ENCODE data around the gene RARA.

Gene RARA

DNA sequence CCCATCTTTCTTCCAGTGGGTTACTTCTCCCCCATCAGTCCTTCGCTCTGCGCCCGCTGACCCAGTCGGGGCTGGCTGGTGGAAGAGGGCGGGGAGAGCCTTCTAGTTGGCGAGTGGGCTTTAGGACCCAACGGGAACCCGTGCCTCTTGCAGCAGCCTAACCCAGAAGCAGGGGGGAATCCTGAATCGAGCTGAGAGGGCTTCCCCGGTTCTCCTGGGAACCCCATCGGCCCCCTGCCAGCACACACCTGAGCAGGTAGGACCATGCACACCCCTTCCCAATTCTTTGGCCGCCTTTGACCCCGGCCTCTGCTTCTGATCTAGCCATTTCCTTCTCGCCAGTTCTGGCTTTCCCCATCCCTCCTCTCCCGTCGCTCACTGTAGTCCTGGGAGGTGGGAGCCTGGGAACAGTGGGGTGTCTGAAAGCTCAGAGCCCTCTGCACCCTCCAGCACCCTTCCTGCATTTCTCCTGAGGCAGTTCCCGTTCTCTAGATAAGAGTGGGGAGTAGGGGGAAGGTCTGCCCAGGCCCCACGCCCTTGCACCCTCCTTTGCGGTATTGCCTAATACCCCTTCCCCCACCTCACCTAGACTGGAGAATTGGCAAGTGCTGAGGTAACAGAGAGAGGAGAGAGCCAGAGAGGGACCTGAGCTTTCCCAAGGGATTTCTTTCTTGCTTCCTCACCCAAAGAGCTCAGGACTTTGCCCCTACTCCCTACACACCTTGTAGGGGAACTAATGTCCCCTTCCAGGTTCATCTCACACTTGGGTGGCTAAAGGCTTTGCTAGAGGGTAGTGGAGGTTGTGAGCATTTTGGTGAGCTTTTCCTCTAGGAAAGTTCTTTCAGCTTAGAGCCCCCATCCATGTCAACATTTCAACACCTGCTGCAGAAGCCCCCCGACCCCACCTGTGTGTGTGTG lies at the start of gene RARA:
RARA (plus strand) TSS at position 150 of the 918 bp plus-strand sequence. CDS start 22,039 bp downstream, outside the sequence.
- DNase-seq, result no peak

DNA sequence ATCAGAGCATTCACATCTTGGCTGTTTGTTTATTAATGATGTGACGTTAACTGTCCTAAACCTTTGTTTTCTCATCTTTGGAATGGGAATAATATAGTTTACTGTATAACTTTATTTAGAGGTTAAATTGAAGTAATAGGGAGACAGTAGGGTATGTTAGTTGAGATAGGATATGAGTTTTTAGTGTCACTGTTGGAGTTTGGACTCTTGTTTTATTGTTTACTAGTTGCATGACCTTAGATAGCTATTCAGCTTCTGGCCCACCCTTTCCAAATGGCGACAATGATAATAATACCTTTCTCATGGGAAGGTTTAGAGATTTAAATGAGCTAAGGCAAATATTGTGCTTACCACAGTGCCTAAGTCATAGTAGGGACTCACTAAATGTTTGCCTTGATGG lies 49.5 kb upstream of the RARA start:
- no peak for DNase-seq

DNA sequence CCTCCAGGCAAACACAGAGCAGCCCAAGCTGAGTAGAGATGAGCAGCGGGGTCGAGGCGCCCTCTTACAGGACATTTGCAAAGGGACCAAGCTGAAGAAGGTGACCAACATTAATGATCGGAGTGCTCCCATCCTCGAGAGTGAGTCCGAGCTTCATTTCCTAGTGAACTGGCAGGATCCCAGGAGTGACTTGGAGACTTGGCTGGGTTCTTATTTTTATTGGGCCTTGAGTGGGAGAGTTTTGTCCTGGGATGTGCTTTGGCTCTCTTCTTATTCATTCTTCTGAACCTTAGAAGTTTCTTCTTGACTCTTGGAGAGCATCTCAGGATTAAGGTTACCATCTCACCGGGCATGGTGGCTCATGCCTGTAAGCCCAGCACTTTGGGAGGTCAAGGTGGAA lies 48.5 kb upstream of the RARA start:
- DNase-seq, result no peak

DNA sequence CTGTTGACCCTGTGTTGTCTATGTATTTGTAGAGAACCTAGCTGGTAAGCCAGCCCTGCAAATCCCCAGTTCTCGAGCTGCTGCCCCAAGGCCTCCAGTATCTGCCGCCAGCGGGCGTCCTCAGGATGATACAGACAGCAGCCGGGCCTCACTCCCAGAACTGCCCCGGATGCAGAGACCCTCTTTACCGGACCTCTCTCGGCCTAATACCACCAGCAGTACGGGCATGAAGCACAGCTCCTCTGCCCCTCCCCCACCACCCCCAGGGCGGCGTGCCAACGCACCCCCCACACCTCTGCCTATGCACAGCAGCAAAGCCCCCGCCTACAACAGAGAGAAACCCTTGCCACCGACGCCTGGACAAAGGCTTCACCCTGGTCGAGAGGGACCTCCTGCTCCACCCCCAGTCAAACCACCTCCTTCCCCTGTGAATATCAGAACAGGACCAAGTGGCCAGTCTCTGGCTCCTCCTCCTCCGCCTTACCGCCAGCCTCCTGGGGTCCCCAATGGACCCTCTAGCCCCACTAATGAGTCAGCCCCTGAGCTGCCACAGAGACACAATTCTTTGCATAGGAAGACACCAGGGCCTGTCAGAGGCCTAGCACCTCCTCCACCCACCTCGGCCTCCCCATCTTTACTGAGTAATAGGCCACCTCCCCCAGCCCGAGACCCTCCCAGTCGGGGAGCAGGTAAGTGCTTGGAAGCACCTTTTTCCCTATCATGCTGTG lies 44.4 kb upstream of the RARA start:
- no peak for DNase-seq

DNA sequence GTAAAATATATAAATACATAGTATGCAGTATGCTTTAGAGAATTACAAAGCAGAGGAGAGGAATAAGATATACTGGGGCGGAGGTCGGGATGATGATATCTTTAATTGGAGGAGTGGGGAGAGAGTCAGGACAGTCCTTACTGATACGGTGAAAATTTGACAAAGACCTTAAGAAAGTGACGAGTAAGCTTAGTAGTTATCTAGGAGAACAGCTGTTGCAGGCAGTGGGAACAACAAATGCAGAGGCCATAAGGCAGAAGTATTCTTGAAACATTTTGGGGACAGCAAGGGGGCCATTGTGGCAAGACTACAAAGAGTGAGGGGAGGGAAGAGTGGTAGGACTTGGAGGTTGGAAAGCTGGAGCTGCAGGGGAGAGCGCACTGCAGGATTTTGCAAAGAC lies 43.6 kb upstream of the RARA start:
- no peak for DNase-seq

DNA sequence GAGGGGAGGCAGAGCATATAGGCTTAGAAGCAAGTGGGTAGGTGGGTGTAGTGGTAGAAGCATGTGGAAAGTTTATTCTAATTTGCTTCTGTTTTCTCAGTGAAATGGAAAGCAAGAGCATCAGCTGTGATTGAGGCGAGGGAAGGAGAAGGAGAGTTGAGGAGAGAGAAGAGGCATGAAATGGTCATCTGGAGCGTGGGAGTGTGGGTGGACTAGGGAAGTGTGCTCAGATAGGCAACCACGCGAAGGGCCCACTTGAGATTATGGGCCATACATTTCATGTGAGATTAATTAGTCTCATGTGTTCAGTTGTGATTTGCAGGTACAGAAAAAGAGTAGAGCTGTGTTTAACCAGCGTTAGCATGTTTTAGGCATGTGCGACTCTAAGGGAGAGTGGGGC lies 42.1 kb upstream of the RARA start:
- DNase-seq, result no peak

DNA sequence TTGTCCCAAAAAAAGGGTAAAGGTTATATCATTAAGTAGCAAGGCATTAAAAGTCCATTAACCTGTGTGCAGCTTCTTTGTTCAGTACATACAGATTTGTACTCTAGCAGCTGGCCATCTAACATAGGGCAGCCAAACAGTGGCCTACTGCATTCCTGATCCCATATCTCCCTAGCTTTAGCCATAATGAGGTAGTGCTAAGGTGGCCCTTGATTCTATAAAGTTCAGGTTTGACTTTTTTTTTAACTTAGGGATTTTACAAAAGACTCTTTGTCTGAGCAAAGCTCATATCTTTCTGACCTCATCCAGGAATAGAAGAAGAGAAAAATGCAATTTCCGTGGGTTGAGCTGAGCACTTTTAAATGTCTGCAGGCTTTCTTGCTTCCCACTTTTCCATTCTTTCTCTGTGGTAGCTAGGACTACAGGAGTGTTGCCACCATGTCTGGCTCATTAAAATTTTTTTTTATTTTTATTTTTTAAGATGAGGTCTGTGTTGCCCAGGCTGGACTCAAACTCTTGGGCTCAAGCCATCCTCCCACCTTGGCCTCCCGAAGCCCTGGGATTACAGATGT lies 40.8 kb upstream of the RARA start:
- no peak for DNase-seq

DNA sequence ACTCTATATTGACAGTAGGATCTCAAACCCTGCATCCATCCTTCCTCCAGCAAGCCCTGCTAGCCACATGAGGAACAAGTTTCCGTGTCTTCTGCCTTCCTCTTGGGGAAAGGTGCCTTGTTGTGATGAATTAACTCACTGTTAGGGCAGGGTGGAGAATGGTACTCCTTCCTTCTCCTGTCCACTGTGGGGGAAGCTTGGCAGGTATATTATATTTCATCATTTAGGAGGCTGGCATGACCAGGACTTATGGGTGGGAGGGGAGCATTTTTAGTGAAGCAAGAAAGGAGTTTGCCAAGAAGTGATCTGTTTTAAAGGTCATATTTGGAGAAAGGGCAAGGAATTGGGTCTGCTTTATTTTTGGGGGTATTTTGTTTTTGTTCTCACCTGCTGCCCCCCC lies 30.6 kb upstream of the RARA start:
- no peak for DNase-seq

DNA sequence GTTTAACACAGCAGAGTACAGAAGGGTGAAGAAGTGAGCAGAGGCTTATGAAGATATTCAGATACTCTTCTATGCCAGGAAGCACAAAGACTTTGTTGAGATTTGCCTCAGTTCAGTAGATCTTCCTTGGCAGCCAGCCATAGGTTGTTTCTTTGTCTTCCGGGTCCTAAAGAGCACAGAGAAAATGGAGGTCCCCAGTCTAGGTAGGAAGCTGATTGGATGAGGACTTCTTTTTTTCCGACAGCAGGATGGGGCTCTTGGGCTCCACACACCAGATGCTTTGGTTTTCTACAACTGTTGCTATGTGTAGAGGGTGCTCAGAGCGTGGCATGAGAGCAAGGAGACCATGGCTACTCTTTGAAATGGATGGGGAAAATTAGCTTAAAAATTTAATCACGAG lies 29.6 kb upstream of the RARA start:
- no peak for DNase-seq

DNA sequence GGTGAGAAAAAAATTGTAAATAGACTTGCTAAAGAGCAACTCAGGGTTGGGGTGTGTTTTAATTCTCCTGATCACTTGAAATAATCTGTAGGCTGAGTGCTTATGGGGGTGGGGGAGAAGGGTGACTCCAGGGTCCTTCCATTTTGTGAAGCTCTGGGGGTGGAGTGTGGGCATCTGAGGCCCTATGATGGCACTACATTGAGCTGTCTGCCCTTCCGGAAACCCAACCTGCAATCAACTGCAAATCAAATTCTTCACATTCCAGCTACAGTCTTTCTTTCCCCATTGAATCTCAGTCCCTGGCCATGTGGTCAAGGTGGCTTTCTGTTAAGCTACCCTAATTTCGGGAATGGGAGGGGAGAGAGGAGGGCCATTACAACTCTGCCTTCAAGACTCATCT lies 27.3 kb upstream of the RARA start:
- no peak for DNase-seq

DNA sequence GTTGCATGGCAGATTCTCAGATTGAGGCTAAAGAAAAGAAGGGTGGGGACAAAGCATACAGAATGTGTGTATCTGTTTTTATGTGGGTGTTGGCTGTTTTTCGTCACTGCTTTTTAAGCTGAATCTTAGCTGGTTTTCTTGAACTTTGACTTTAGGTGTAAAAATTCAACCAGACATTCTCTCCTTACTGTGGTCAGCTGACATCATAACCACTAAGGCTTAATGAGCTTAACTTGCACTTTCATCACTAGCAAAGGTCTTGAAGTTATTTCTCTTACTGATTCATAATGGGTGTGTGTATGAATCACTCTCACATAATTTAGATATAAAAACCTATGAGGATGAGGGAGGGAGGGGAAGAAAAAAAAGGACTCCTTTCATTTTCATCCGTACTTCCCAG lies 25.3 kb upstream of the RARA start:
- DNase-seq, result no peak

DNA sequence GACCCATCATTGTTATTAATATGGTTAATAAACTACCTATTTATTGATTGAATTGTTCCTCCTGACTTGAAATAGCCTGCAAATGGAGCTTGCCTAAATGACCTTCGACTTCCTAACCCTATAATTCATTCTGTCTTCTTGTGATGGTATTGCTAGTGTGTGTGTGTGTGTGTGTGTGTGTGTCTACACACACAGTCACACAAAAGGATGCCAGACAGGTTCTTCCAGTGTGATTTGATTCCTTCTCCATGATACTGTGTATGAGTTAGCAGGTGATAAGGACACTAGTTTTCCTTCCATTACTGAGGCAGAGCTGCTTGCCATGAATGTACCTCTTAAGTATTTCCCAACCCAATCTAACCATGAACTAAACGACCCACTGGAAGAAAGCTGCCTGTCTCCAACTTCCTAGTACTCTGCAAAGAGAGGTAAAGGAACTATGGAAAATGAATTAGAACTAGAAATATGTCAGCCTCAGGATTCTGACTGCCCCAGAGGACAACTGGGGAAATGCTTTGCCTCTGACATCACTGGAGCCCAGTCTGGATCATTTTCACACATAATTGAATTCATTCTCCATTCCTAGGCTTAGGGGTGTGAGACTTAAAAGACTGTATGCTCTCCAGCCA lies 24.8 kb upstream of the RARA start:
- no peak for DNase-seq

DNA sequence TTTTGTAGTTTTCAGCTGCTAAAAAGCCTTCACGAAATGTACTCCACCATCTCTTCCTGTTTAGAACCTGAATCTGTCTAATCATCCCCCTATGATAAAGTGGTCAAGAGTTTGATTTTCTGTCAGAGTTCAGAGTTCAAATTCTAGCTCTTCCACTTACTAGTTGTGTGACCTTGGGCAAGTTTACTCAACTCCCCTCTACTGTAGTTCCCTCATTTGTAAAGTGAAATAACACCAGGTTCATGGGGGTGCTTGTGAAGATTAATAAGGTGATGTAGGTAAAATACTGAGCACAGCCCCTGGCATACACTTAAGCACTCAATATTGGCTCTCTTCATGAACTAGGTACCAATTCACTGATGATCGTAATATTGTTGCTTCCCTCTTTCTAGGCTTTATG lies 22.5 kb upstream of the RARA start:
- DNase-seq, result no peak

DNA sequence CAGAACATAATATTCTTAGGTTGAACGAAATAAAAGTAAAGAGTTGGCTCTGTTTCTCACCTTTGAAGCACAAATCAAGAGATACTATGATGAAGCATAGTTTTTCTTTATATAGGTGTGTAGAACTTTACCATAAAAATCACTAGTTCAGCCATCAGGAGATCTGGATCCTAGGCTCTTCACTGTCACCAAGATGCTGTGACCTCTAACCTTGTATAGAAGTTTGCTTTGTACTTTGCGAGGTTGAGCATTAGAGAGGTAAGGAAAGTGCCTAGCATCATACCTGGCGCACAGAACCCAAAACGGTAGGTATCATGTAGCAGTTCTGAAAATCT lies 21.9 kb upstream of the RARA start:
- no peak for DNase-seq

DNA sequence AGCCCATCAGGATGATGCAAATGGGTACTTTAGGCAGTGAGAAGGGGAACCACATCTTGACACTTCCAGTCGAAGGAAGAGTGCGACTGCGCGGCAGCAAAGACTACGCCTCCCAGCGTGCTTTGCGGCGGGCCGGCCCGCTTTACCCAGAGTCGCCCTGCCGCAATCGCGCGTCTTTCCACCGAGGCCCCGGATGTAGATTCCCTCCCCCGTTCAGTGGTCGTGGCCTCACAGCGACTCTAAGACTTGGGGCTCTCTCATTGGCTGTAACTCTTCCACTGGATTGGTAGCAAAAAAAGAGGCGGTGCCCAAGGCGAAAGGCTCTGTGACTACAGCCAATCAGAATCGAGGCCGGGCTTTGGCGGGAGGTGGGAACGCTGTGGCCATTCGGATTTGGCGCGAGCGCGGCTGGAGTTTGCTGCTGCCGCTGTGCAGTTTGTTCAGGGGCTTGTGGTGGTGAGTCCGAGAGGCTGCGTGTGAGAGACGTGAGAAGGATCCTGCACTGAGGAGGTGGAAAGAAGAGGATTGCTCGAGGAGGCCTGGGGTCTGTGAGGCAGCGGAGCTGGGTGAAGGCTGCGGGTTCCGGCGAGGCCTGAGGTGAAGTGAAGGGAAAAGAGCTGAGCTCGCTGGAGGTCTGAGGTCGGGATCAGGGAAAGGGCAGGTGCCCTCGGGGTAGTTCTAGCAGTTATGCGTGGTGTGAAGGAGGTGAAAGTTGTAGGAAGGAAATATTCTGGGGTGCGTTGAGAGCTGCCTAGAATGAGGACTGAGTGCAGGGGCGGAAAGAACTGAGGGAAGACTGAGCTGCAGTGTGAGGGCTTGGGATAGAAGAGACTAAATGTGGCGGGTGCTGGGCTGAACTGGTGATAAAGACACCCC lies 21.2 kb upstream of the RARA start, which contains the start of gene CDC6:
CDC6 (plus strand) TSS at position 386 of the 876 bp plus-strand sequence. CDS start 1,542 bp downstream, outside the sequence.
- DNase-seq, result peak; percentile 98

DNA sequence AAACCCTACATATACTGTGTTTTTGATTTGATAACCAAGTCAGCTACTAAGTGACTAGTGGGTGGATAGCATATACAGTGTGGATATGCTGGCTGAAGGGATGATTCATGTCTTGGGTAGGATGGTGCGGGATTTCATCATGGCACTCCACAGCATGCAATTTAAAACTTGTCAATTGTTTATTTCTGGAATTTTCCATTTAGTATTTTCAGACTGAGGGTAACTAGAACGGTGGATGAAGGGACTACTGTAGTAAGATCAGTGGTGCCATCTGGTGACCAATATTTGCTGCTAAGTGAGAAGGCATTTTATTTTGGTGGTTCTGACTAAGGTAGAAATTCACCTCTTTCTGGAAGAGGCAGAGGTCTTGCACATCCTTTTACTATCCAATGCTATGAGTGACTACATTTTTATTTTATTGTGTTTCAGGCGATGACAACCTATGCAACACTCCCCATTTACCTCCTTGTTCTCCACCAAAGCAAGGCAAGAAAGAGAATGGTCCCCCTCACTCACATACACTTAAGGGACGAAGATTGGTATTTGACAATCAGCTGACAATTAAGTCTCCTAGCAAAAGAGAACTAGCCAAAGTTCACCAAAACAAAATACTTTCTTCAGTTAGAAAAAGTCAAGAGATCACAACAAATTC lies 18.2 kb upstream of the RARA start:
- DNase-seq, result peak; percentile 38

DNA sequence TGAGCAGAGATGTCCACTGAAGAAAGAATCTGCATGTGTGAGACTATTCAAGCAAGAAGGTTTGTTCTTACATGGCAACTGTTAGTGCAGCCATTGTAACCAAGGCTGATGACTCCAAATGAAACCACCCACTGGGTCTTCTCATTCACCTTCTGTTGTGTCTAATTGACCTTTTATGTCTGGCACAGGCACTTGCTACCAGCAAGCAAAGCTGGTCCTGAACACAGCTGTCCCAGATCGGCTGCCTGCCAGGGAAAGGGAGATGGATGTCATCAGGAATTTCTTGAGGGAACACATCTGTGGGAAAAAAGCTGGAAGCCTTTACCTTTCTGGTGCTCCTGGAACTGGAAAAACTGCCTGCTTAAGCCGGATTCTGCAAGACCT lies 17.7 kb upstream of the RARA start:
- DNase-seq, result no peak

DNA sequence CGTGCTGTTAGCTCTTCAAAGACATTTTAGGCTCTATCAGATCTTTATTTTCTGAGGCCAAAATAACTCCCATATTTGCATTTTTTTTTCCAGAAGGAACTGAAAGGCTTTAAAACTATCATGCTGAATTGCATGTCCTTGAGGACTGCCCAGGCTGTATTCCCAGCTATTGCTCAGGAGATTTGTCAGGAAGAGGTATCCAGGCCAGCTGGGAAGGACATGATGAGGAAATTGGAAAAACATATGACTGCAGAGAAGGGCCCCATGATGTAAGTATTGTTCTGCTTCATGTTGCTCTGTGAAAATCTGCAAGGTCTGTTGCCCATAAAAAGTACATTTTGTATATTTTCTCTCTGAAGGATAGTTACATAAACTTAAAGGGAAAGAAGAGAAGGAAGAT lies 15.6 kb upstream of the RARA start:
- no peak for DNase-seq

DNA sequence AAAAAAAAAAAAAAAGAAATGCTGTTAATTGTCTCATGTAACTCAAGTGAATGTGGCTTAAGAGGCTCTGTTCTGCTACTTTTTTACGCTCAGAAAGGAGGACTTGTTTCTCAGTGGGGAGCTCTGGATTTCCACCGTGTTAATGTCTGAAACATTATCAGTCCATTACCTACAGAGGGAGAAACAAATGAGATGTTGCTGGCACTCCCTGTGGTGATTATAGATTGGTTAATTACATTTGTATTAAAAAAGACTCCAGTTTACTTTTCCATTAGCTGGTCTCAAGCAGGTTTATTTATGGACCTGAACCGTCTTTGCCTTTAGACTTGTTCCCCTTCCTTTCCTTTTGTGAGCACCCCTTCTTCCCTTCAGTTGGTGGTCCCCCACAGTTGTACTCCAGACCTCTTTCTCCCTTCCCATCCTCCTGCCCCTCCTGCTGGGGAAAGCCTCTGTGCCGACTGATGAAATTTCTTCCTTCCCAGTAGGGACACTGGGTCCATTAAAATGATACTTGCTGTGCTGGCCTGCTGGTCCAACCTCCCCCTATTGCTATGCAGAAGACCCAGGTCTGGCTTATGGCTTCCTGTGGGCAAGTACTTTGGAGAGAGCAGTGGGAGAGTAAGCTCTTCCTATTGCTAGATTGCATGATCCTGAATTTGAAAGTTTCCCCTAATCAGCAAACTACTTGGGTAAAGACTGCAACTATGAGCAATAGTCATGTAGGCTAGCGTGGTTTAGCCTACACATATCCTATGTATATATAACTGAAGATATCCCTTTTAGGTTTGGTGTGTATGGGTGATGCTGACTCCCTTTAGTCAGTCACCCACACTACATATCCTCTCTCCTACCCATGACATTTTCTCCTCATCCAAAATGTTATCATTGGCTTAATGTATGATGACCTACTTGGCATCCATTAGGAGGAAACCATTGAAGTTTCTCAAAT lies 13.2 kb upstream of the RARA start:
- DNase-seq, result no peak

DNA sequence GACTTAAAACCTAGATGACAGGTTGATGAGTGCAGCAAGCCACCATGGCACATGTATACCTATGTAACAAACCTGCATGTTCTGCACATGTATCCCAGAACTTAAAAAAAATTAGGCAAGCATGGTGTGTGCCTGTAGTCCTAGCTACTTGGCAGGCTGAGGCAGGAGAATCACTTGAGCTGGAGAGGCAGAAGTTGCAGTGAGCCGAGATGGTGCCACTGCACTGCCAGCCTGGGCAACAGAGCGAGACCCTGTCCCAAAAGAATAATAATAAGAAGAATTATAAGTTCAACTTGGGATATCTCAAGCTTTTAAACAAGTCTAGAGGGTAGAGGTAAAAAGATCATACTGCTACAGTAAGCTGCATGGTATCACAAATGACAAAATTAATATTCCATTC lies 11.5 kb upstream of the RARA start:
- no peak for DNase-seq

DNA sequence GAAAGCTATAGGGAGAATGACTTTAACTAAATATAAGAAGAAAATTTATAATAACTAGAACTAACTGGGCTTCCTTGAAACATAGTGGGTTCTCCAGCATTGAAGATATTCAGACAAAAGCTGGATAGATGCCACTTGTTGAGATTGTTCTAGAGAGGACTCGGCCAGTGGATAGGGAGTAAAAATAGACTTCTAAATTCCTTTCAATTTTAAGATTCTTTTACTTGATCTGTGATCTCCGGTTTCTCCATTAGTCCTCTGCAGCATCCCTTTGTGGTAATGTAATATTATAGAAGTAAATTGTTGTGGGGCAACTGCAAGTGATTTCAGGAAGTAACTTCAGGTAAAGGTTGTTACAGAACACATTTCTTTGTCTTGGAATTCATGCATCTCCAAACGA lies 10.3 kb upstream of the RARA start:
- no peak for DNase-seq
